GM18867 (cell line): ENCODE data around the gene SNRPB2.

Experiments used
- ATAC-seq: cut with Tn5 transposase; IDR thresholded peaks from one replicate; pipeline ENCODE4 v1.9.1; 2021; ENCODE audit warnings: mild to moderate bottlenecking, moderate library complexity; ENCODE audit not compliant: unreplicated experiment

Gene SNRPB2

DNA sequence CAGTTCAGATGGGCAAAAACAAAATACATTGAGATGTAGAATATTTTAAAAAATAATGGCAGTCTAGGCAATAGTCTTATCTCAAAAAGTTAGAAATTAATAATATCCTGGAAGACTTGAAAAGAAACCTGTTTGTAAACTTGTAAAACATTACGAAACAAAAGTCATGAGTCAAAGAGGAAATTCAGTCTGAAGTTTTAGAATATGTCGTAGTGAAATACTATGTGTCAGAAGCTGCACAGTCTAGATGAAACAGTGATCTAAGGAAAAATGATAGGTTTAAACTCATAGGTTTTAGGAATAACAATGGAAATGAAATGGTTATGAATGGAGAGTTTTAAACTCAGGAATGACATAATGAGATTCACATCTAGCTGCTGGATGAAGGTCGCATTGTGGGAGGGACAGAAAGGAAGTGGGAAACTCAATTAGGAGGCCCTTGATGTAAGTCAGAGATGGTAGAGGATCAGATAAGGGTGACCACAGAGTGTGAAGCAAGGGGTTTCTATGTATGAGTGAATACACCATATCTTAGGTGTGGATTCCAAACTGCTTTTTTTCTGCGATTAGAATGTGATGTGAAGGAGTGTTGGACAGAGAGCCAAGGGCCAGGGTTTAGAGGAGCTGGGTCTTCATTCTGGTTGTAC lies 2.8 kb downstream of the SNRPB2 start:
- ATAC-seq: no peak

DNA sequence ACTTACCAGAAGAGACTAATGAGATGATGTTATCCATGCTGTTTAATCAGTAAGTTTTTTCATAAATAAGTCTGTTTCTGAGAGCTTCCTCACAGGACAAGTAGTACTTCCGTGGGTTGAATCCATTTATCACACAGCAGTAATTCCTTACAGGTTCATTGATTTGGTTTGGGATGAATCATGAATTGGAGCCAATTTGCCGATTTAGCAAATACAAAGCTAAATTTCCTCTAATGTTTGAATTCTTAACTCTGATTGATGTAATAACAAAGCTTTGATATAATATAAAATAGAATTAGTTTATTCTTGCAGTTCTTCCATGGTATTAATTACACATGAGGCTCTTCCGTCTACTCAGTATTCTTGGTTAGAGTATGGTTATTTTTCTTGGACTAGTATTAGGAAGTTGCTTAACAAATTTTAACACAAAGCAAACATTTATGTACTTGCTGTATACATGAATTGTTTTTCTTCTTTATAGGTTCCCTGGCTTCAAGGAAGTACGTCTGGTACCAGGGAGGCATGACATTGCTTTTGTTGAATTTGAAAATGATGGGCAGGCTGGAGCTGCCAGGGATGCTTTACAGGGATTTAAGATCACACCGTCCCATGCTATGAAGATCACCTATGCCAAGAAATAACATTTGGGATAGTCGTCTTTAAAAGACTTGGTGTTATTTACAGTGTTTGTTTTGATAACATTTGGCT lies 10.7 kb downstream of the SNRPB2 start:
- no peak for ATAC-seq

DNA sequence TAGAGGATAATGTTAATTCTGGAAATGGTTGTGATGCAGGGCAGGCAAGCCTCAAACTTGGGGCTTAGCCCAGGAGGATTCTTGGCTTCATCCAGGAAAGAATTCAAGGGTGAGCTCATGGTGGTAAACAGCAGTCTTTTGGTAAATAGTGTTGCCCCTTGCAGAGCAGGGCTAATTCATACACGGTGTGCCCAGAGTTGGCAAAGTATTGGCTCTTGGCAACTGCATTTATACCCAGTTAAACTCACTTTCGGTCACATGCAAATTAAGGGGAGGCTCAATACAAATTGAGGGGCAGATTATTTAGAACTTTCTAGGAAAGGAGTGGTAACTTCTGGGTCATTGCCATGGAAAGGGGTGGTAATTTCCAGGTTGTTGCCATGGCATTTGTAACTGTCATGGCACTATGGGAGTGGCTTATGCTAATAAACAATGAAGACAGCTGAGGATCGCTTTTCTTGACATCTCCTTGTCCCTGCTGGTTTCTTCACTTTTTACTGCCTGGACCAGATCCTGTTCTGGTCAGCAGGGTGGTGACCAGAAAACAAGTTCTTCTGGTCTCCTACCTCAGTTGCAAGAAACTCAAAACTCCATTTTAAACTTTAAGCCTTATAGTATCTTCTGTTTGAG lies 14.5 kb downstream of the SNRPB2 start:
- no peak for ATAC-seq

DNA sequence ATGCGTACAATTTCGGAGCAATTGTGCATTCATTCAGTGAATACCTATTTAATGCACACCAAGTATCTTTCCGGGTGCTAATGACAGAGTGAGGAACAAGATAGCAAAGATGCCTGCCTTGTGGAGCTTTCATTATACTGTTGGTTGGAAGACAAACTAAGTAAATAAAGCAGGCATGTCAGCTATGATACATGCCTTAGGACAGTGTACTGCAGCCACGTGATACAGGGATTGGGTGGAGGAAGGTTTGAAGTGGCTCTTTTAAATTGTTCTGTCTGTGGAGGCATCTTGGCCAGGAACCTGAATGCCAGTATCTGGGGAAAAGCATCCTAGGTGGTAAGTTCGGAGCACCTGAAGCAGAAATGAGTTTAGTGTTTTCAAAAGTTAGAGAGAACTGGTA lies 15.4 kb downstream of the SNRPB2 start:
- ATAC-seq: no peak

DNA sequence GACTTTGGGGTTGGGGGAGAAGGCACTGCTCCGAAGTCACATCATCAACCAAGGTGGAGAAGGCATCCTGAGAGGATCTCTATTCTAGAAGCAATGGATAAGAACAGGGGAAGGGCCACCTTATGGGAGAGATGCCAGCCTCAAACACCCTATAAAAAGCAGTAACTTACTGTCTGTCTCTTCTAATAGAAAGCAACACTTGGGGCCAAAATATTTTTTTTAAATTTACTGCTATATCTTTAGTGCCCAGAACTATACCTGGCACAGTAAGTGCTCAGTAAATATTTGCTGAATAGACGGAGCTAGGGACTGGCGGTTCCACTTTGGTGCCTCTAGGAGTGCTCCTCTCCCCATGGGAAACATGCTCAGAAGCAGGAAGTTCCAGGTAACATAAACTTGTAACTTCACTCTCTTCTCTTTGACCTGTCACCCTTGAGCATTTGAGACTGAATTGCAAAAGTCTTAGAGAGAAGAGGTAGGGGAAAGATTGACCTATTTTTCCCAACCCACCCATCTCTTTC lies 17.5 kb downstream of the SNRPB2 start:
- ATAC-seq: no peak

DNA sequence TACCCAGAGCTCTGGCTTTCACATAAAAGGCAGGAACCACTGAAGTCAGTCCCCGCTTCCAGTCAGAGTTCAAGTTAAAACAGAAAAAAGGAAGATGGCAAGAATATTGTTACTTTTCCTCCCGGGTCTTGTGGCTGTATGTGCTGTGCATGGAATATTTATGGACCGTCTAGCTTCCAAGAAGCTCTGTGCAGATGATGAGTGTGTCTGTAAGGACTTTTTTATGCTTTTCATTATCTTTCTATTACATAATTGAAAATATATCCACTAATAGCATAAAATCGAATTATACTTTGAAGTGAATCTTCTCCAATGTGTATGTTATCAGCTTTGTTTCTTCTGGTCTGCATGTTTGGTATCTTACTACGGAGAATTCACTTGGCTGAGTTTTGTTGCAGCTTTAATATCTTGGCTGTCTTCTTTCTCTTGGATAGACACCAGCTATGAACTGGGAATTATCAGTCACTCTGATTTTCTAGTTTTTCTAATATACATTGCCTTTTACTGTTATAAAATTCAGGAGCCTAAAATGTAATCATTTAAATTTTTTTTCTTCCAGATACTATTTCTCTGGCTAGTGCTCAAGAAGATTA lies 18.6 kb downstream of the SNRPB2 start, which contains the start of gene OTOR:
Gene OTOR, plus strand, starts transcription at position 51 of the 593 bp plus-strand sequence. Its CDS starts 44 bp downstream, at position 95.
- no peak for ATAC-seq

DNA sequence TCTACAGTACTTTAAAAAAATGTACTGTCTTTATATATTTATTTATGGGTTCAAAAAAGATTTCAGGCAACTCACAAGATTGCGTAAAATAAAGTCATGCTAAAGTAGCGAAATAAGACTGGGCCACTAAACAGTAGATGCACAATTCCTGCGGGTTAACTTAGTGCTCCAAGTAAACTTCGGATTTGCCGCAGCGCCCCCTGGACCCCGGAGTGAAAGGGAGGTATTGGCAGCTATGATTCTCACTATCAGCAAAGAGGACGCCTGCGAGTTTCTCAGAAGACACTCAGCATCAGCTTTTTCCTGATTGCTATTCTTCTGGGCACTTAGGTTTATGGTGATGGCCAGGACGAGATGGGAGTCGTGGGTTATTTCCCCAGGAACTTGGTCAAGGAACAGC lies 19.7 kb downstream of the SNRPB2 start:
- no peak for ATAC-seq

DNA sequence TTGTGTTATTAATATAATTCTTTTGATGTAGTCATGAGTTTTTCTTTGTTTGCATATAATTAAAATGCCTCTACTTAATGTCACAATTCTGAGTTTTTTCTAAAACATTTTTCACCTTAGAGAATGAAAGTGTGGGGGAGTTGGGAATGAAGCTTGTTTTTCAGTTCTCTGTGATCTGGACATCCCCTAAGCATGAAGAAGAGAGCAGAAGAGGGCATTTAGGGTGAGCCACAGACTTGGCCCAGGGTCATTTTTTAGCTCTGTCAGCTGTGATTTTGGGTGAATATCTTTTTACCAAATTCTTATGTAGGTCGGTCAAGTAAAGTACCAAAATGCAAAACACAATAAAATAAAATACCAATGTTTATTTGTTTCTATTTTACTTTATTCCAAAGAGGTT lies 22.3 kb downstream of the SNRPB2 start:
- no peak for ATAC-seq

DNA sequence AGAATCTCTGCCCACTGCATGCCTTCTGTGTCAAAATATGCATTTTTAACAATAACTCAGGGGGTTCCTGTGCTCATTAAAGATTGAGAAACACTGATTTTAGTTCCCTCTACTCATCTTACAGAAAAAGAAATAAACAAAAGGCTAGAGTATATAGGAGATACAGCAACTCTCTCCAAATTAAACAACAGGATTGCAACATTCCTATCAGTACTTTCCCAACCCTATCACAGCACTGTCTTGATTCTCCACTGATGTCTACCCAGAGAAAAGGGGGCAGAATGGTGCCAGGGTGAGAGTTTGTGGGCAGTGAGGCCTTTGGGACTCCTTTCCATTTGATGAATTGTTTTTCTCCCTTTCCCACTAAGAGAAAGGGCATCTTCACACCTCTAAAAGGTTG lies 23.1 kb downstream of the SNRPB2 start:
- no peak for ATAC-seq

DNA sequence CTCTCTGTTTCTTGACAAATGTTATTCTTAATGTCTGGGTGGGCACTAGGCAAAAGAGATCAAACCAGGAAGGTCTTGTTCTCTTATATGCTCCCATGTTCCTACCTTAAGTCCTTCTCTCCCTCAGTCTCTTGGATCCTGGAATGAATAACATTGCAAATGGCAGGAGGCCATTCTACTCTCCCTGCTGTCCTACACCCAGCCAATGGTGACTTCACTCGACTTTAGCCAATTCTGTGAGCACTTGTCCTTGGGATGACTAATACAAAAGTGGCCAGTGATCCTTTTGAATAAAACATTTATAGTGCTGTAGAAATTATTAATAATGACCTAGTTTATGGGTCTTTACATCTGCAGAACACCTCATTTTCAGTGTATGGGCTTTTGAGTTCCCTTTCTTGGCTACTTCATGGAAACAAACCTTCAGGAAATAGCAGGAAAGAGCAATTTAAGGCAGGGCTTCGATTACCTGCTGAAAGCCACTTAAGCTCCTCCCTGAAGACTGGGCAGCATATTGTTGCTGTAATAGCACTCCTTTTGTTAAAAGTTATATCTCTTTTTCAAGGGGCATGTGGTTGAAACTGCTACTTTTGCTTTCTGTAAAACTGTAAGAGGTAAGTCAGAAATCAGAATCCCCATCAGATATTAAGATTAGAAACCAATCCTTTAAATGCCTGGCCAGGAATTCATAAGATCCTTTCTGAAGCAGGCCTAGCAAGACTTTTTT lies 28.8 kb downstream of the SNRPB2 start:
- ATAC-seq: no peak

DNA sequence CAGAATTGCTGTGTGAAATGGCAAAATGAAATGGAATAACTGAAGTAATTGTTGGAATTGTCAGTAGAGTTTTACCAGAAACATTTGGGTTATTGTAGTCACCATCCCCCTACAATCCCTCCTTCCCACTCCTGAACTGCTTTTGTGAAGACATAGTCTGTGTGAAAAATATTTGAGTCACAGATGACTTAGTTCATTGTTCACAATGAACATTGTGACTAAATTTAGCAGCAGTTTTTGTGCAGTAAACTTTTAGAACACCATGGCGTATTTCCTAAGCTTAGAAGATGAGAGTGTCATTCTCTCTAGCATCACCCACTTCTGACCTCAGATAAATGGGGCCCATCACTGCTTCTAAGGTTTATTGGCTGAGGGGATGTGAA lies 29.3 kb downstream of the SNRPB2 start:
- ATAC-seq: no peak

DNA sequence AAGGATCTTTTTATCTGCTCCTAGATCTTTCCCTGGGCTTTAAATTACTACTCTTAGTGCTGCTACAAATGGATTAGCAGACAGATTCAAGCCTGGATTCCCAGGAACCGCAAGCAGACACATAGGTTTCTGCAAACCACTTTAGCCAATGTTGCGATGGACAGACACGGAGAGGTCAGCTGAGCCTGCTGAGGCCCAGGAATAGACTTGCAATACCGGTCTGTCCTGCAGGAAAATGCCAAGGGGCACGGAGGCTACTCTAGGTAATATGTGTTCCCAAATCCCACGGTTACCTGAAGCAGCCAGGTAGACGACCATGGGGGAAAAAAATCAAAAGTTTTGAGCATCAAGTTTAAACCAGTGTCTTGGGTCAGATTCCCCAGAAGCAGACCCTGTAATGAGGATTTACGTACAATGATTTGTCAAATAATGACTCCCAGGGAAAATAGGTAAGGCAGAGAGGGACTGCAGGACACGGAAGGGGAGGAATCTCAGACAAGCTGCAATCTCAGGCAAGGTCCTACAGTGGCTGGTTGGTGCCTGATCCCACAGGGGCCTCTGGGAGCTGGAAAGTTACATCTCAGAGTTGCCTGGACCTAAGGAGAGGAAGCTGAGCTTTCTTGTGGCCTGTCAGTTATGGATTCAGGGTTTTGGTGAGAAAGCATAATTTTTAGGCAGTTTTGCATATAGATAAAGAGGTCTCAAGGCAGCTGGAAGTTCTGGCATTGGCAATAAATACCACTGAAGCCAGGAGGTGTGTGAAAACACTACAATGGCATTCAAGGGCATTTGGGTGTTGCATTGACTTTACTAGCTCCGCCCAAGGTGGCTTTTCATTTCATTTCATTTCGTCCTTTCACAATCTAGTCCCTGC lies 30.8 kb downstream of the SNRPB2 start:
- no peak for ATAC-seq

DNA sequence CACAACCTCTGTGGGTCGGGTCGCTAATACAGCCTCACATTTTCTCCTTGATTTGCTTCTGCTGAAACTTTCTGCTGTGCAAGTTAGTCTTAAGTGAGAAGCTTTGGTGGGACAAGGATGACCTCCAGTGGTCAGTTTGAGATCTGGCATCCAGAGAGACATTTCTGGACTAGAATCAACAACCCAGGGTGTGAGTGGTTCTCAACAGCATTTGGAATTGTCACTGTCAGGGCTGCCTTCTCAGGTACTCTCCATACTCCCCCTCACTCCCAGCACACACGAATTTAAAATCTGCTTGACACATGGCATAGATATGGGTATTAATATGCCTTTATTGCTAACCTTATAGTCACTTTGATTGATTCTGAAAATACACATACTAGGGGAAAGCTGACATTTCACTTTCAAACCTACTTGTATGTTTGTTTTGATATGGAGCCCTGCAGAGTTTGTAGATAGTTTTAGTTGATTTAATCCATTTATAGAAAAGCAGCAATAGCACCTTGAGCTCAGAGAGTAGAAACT lies 31.5 kb downstream of the SNRPB2 start:
- peak; percentile 85 for ATAC-seq

DNA sequence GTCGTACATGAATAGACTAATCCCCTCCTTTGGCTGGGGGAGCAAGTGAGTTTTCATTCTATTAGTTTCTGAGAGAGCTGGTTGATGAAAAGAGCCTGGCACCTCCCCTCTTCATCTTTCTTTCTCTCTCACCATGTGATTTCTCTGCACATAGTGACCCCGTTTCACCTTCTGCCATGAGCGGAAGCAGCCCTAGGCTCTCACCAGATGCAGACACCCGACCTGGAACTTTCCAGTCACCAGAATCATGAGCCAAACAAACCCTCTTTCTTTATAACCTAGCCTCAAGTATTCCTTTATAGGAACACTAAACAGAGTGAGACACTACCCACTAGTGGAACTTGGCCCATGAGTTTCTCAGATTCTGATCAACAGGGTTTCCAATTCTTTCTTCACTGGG lies 34.7 kb downstream of the SNRPB2 start:
- ATAC-seq: no peak

DNA sequence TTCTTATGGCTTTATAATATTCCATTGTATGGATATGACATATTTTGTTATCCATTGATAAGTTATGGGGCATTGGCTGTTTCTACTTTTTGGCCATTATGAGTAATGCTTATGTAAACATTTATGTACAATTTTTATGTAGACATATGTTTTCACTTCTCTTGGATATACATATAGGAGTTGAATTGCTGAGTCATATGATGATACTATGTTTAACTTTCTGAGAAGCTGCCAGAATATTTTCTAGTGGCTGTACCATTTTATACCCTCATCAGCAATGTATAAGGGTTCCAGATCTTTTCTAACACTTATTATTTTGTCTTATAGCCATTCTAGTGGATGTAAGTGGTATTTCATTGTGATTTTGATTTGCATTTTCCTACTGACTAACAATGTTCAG lies 41.4 kb downstream of the SNRPB2 start:
- no peak for ATAC-seq

DNA sequence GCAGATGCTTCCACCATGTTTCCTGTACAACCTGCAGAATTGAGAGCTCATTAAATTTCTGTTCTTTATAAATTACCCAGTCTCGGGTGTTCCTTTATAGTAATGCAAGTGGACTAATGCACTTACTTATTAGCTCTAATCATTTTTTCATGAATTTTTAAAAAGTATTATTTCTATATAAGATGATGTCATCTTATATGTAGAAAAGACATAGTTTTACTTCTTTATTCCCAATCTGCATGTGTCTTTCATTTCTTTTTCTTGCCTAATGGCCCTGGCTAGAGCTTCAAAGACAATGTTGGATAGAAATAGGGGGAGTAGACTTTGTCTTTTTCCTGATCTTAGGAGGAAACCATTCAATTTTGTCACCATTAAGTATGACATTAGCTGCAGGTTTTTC lies 46.1 kb downstream of the SNRPB2 start:
- ATAC-seq: no peak

DNA sequence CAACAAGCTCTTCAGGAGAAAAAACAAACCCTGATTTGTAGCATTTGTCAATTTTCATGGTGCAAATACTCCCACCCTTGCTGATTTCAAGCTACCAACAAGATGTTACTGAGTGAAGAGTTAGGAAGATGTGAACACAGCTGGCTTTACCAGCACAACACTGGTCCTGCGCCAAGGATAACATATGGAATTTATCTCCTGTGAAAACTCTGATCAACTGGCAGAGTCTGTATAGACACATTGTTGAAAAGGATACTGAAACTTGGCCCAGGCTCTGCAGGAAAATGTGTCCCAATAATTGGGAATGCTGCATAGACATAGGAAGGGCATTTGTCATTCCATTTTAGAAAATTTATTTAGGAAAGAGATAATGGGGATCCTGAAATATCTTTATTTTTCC lies 47.3 kb downstream of the SNRPB2 start:
- no peak for ATAC-seq

DNA sequence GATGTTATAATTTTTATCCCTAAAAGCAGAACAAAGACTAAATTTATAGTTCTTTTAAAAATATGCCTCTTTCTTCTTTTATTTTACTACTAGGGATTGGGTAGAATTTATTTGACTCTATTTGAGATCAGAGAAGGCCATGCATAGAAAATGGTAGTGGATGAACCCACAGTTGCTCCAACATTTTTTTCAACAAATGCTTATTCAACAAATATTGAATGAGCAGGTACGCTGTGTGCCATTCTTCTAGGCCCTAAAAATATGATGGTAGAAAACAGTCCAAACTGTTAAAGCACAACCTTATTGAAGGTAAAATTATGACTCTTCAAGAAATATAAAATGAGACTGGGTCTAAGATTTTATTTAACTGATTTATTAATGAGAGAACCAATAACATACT lies 48.3 kb downstream of the SNRPB2 start:
- no peak for ATAC-seq

DNA sequence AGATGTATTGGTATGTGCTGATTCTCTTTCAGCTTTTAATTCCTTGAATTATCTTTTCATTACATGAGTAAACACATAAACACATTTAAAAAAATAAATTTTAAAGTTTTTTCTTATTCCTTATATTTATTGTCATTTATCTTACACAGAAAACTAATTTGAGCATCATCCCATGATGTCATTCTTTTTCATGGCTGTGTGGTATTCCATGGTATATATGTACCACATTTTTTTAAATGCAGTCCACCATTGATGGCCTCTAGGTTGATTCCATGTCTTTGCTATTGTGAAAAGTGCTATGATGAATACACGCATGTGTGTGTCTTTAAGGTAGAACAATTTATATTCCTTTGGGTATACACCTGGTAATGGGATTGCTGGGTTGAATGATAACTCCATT lies 51.7 kb downstream of the SNRPB2 start:
- no peak for ATAC-seq

DNA sequence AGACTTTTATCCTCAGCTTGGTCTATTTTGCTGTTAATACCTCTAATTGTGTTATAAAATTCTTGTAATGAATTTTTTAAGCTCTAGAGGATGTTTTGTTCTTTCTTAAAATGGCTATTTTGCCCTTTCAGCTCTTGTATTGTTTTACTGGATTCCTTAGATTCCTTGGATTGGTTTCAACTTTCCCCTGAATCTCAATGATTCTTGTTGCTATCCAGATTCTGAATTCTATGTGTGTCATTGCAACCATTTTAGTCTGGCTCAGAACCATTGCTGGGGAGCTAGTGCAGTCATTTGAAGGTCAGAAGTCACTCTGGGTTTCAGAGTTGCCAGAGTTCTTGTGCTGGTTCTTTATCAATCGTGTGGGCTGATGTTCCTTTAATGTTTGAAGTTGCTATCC lies 55.4 kb downstream of the SNRPB2 start:
- ATAC-seq: no peak
